Ovary (tissue), 3 donors: ENCODE data around the gene PUS1.

ENCODE experiments used
- POLR2A ChIP-seq: fragments of 450-650 bp; IDR thresholded peaks from one replicate; pipeline ENCODE4 v1.6.1; 2017; ENCODE audit warnings: antibody characterized with exemption, mild to moderate bottlenecking, moderate library complexity
- TF ChIP-seq, protein P1 (sequence below), 3 donors: fragments of 450-650 bp in 2 of 3; fragments of 200-600 bp in 1 of 3; IDR thresholded peaks; one replicate each; pipeline versions ENCODE4 v1.5.1 to v1.8.0; 2016 to 2022; ENCODE audit warnings: antibody characterized with exemption in 3 of 3, mild to moderate bottlenecking in 1 of 3
- donor health status: DM: no; HTN: no; CAD: no.

DNA sequence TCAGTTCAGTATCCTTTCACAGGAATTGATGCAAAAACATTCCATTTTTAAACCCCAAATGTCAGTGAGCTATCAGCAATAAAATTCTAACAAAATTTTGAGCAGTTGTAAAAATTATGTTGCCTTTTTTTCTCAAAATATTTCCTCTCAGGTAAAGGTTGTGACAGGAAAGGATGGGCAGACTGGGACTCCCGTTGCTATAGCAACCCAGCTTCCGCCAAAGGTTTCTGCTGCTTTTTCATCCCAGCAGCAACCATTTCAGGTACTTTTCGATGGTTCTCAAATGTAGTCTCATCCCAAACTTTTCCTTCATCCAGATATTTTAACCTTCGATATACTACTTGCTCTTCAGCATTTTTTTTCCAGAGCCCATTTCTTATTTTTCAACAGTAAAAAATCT, 34.3 kb downstream of the PUS1 start:
- no peak for TF ChIP-seq POLR2A
- TF ChIP-seq, protein P1, sequence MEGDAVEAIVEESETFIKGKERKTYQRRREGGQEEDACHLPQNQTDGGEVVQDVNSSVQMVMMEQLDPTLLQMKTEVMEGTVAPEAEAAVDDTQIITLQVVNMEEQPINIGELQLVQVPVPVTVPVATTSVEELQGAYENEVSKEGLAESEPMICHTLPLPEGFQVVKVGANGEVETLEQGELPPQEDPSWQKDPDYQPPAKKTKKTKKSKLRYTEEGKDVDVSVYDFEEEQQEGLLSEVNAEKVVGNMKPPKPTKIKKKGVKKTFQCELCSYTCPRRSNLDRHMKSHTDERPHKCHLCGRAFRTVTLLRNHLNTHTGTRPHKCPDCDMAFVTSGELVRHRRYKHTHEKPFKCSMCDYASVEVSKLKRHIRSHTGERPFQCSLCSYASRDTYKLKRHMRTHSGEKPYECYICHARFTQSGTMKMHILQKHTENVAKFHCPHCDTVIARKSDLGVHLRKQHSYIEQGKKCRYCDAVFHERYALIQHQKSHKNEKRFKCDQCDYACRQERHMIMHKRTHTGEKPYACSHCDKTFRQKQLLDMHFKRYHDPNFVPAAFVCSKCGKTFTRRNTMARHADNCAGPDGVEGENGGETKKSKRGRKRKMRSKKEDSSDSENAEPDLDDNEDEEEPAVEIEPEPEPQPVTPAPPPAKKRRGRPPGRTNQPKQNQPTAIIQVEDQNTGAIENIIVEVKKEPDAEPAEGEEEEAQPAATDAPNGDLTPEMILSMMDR (IDR thresholded peaks at IDR 0.05), result no peak
